ENCODE measurements around the gene PNKD.

GRCh38 chr2:218317835-218318234 lies 47.5 kb downstream of the PNKD start:
- TF ChIP-seq EP300 (IDR thresholded peaks at IDR 0.05) (no peak), POLR2A (IDR thresholded peaks at IDR 0.05) (no peak), POLR2AphosphoS5 (IDR thresholded peaks at IDR 0.05) (no peak)
- TF ChIP-seq, protein P1, sequence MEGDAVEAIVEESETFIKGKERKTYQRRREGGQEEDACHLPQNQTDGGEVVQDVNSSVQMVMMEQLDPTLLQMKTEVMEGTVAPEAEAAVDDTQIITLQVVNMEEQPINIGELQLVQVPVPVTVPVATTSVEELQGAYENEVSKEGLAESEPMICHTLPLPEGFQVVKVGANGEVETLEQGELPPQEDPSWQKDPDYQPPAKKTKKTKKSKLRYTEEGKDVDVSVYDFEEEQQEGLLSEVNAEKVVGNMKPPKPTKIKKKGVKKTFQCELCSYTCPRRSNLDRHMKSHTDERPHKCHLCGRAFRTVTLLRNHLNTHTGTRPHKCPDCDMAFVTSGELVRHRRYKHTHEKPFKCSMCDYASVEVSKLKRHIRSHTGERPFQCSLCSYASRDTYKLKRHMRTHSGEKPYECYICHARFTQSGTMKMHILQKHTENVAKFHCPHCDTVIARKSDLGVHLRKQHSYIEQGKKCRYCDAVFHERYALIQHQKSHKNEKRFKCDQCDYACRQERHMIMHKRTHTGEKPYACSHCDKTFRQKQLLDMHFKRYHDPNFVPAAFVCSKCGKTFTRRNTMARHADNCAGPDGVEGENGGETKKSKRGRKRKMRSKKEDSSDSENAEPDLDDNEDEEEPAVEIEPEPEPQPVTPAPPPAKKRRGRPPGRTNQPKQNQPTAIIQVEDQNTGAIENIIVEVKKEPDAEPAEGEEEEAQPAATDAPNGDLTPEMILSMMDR (IDR thresholded peaks at IDR 0.05) = no peak

All from suprapubic skin (tissue), 4 donors.